BJ (cell line): ENCODE measurements around the gene WDR1. TPM values are rescaled to one million over a fixed set of nuclear protein-coding genes. Genes with fewer than 3 reads are reported as not detected.

Source experiments
- CTCF ChIA-PET: fragments of 350-600 bp; formaldehyde crosslinking; extraction: SDS; loops from one replicate; lab custom pipeline; 2021; ENCODE audit warnings: antibody characterized with exemption, inconsistent platforms; lab: Yijun Ruan, JAX
- POLR2A ChIA-PET: fragments of 300-600 bp; sonication (Branson Sonifier 250); formaldehyde crosslinking; extraction: SDS; loops from one replicate; lab custom pipeline; 2021; ENCODE audit warnings: antibody characterized with exemption; lab: Charles Lee
- DNase-seq: peaks from one replicate; pipeline ENCODE4 v3.0.0-alpha.2; 2011; ENCODE audit warnings: low read depth
- H3K27me3 ChIP-seq: 2 replicates; pipeline ENCODE4 v1.6.0; 2011; ENCODE audit warnings: low read length; ENCODE audit not compliant: control insufficient read depth, insufficient read depth
- H3K36me3 ChIP-seq: 2 replicates; pipeline ENCODE4 v1.5.1; 2011; ENCODE audit warnings: low read length; ENCODE audit not compliant: control insufficient read depth, insufficient read depth
- H3K4me3 ChIP-seq: 2 replicates; pipeline ENCODE4 v1.5.1; 2011; ENCODE audit warnings: low read depth, mild to moderate bottlenecking, control low read depth, low read length
- CTCF ChIP-seq: IDR thresholded peaks from 2 replicates; pipeline ENCODE4 v1.5.1; 2011; ENCODE audit warnings: low read depth, mild to moderate bottlenecking, control low read depth, inconsistent platforms, low read length, moderate library complexity; ENCODE audit not compliant: insufficient read depth
- polyA plus RNA-seq: library from polyadenylated mRNA; depleted of rRNA; stranded (reverse); fragments of >200 nt; gene quantifications from 2 replicates; pipeline ENCODE4 v1.2.3, GENCODE V29; 2011

The WDR1 gene
- polyA plus RNA-seq, 1 experiment = 952 TPM

GRCh38 chr4:10079912-10080588, 36.5 kb downstream of the WDR1 start:
- ChIA-PET CTCF (interaction anchor here (0.6 to 1.1 kb wide), 2 partner anchors 14 to 60 kb away, joined by 3 read pairs; no protein-coding TSS in a partner anchor), POLR2A (no interaction called here)
- no peak for DNase-seq
- H3K4me3 ChIP-seq = no peak overlapping the region
- no peaks in the 10 kb centered on the region for H3K27me3 ChIP-seq
- peaks cover 86% of the 10 kb centered on the region for H3K36me3 ChIP-seq
- TF ChIP-seq CTCF = no peak

- ChIA-PET POLR2A (no interaction called here), CTCF (interaction anchor here (1.1 to 1.5 kb wide), 2 partner anchors 13 to 15 kb away, joined by 3 read pairs; no protein-coding TSS in a partner anchor)
- DNase-seq = no peak
- TF ChIP-seq CTCF = no peak
- Histone ChIP-seq H3K27me3 (no peaks in the 10 kb centered on the region), H3K4me3 (no peak overlapping the region), H3K36me3 (peaks cover 84% of the 10 kb centered on the region)
Measured at GRCh38 chr4:10079256-10079655, 37.3 kb downstream of the WDR1 start.

GRCh38 chr4:10078481-10079233, 37.9 kb downstream of the WDR1 start:
- ChIA-PET POLR2A (no interaction called here), CTCF (interaction anchor here (1.5 kb wide), 1 partner anchor 15 kb away, joined by 3 read pairs; no protein-coding TSS in a partner anchor)
- peaks cover 82% of the 10 kb centered on the region for H3K36me3 ChIP-seq

GRCh38 chr4:10077483-10078335, 38.9 kb downstream of the WDR1 start:
- TF ChIP-seq CTCF = no peak
- H3K4me3 ChIP-seq = no peak overlapping the region
- H3K27me3 ChIP-seq = no peaks in the 10 kb centered on the region
- peaks cover 77% of the 10 kb centered on the region for H3K36me3 ChIP-seq
- DNase-seq = no peak
- POLR2A ChIA-PET = no interaction called here
- CTCF ChIA-PET = interaction anchor here (1.5 kb wide), 1 partner anchor 16 kb away, joined by 3 read pairs; no protein-coding TSS in a partner anchor

More at GRCh38 chr4:10078481-10079233, 37.9 kb downstream of the WDR1 start:
- Histone ChIP-seq H3K27me3 (no peaks in the 10 kb centered on the region), H3K4me3 (no peak overlapping the region)
- DNase-seq = no peak
- no peak for TF ChIP-seq CTCF
